Ishikawa (cell line): Measurements from ENCODE around the gene ADAM15.

Experiments
- EP300 ChIP-seq: IDR thresholded peaks from 2 replicates; pipeline ENCODE4 v1.6.1; 2012; ENCODE audit warnings: borderline replicate concordance
- FOXM1 ChIP-seq: IDR thresholded peaks from 2 replicates; pipeline ENCODE4 v1.6.1; 2012; ENCODE audit warnings: low read depth, borderline replicate concordance
- NFIC ChIP-seq: IDR thresholded peaks from 2 replicates; pipeline ENCODE4 v1.6.1; 2012
- TAF1 ChIP-seq: IDR thresholded peaks from 2 replicates; pipeline ENCODE4 v1.6.1; 2012; ENCODE audit warnings: low read depth, mild to moderate bottlenecking
- TCF12 ChIP-seq: IDR thresholded peaks from 2 replicates; pipeline ENCODE4 v1.6.1; 2012; ENCODE audit warnings: low read depth
- TEAD4 ChIP-seq: IDR thresholded peaks from 2 replicates; pipeline ENCODE4 v1.6.1; 2012
- USF1 ChIP-seq: IDR thresholded peaks from 2 replicates; pipeline ENCODE4 v1.6.1; 2012
- ZBTB7A ChIP-seq: IDR thresholded peaks from 2 replicates; pipeline ENCODE4 v1.6.1; 2012; ENCODE audit warnings: low read depth
- TF ChIP-seq, protein P1 (sequence below): IDR thresholded peaks from 2 replicates; pipeline ENCODE4 v1.6.1; 2012

DNA sequence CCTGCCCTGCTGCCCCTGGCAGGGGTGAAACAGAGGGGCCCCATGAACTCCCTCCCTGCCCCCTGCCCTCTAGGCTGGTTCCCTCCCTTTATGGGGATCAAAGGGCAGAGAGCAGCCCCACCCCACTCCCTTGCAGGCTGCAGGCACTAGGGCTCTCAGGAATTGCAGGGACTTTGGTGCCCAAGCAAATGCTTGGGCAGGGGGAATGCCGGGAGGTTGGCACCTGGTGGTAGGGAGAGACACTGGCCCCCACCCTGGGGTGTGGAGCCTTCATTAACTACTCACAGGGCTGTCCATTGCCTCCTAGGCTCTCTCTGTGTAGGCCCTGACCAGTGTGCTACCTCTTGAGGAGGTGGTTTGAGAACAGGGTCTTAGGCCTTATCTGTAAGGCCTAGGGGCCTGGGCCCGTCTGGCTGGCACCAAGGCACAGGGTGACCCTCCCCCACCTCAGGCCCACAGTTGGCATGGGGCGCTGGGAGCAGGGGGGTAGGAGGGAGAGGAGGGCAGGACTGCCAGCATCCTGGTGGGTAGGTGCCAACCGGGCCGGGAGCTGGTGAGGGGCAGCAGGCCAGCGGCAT is 43.8 kb upstream of the ADAM15 start:
- no peak for TF ChIP-seq USF1
- TF ChIP-seq TCF12, result no peak
- no peak for TF ChIP-seq ZBTB7A
- TF ChIP-seq FOXM1, result no peak
- TF ChIP-seq, protein P1, sequence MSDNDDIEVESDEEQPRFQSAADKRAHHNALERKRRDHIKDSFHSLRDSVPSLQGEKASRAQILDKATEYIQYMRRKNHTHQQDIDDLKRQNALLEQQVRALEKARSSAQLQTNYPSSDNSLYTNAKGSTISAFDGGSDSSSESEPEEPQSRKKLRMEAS, result no peak
- TF ChIP-seq EP300, result no peak
- TF ChIP-seq TEAD4, result no peak
- TF ChIP-seq TAF1, result no peak
- TF ChIP-seq NFIC, result no peak
